K562 (cell line): Measurements from ENCODE around the gene KIAA2012. TPM values are rescaled to one million over a fixed set of nuclear protein-coding genes. Genes with fewer than 3 reads are reported as not detected.

Source experiments
- ATAC-seq: fragments of 200-7000 bp; cut with Tn5 transposase; 3 replicates; pipeline ENCODE4 v1.9.1; 2020; ENCODE audit warnings: moderate library complexity
- BruUV-seq: library from RNA; stranded (reverse); fragments of 400-500 nt; replicated peaks from 2 replicates; lab custom pipeline; 2021; lab: Mats Ljungman, UMichigan
- CTCF ChIA-PET: fragments of 300-600 bp; formaldehyde crosslinking; extraction: SDS; loops from one replicate; lab custom pipeline; 2021; ENCODE audit warnings: low intra/inter-chr PET ratio; lab: Yijun Ruan, JAX
- POLR2A ChIA-PET: fragments of 300-600, 350-650 bp; sonication (Branson Sonifier 250); formaldehyde crosslinking; extraction: SDS; loops from one replicate; lab custom pipeline; 2021; ENCODE audit warnings: antibody characterized with exemption, inconsistent platforms; lab: Yijun Ruan, JAX
- DNase-seq, 4 experiments: peaks; one replicate each; pipeline versions ENCODE4 v3.0.0 to v3.0.0-alpha.2; 2011 to 2018; ENCODE audit warnings: low spot score in 3 of 4, mixed read lengths in 3 of 4; ENCODE audit errors: extremely low read depth in 1 of 4
- FAIRE-seq: peaks from 2 replicates; lab custom pipeline; 2011; peaks lifted over from hg19 to GRCh38; lab: Jason Lieb, UNC
- H2AFZ ChIP-seq: 2 replicates; pipeline ENCODE4 v1.6.0; 2011; ENCODE audit warnings: low read depth, low read length, control low read depth, inconsistent platforms
- H3K27ac ChIP-seq: fragments of 200-600 bp; 3 replicates; pipeline ENCODE4 v1.8.0; 2011; ENCODE audit warnings: low read depth, mild to moderate bottlenecking, control low read depth, inconsistent platforms, low read length, moderate library complexity, mixed read lengths; ENCODE audit errors: extremely low read depth
- H3K27me3 ChIP-seq, 2 experiments: fragments of 300-600 bp in 1 of 2; 2 replicates in 1 of 2; 3 replicates in 1 of 2; pipeline versions ENCODE4 v1.6.0 to v1.8.0; 2011; ENCODE audit warnings: inconsistent platforms in 2 of 2, low read length in 2 of 2, mild to moderate bottlenecking in 1 of 2, mixed read lengths in 1 of 2, moderate library complexity in 1 of 2; ENCODE audit not compliant: control insufficient read depth in 2 of 2, insufficient read depth in 2 of 2
- H3K36me3 ChIP-seq: fragments of 300-600 bp; 3 replicates; pipeline ENCODE4 v1.8.0; 2011; ENCODE audit warnings: mild to moderate bottlenecking, low read length, inconsistent platforms; ENCODE audit not compliant: control insufficient read depth, insufficient read depth
- H3K4me1 ChIP-seq, 2 experiments: fragments of 200-600 bp in 1 of 2; replicated peaks in 1 of 2; 2 replicates in 1 of 2; 3 replicates in 1 of 2; pipeline versions ENCODE4 v1.5.1 to v1.8.0; 2011; ENCODE audit warnings: inconsistent platforms in 2 of 2, low read length in 2 of 2, mild to moderate bottlenecking in 1 of 2, mixed read lengths in 1 of 2, moderate library complexity in 1 of 2; ENCODE audit not compliant: control insufficient read depth in 2 of 2, insufficient read depth in 2 of 2
- H3K4me2 ChIP-seq: 2 replicates; pipeline ENCODE4 v1.6.1; 2011; ENCODE audit warnings: low read length, control low read depth, inconsistent platforms, mixed read lengths; ENCODE audit not compliant: insufficient read depth
- H3K4me3 ChIP-seq: fragments of 200-600 bp; sonication (generic), shearing (Covaris generic); 2 replicates; pipeline ENCODE4 v1.5.1; 2016; ENCODE audit warnings: control low read depth, inconsistent platforms
- H3K79me2 ChIP-seq: fragments of 200-600 bp; 3 replicates; pipeline ENCODE4 v1.8.0; 2011; ENCODE audit warnings: low read length, inconsistent platforms; ENCODE audit not compliant: control insufficient read depth, insufficient read depth
- H3K9ac ChIP-seq, 2 experiments: 2 replicates each; pipeline versions ENCODE4 v1.6.0 to v1.6.1; 2011; ENCODE audit warnings: low read depth in 2 of 2, low read length in 2 of 2, control low read depth in 1 of 2, inconsistent platforms in 1 of 2, mild to moderate bottlenecking in 1 of 2, mixed read lengths in 1 of 2; ENCODE audit not compliant: insufficient read depth in 1 of 2
- H3K9me1 ChIP-seq: one replicate; pipeline ENCODE4 v1.6.0; 2011; ENCODE audit warnings: inconsistent platforms, mild to moderate bottlenecking, low read length, moderate library complexity; ENCODE audit not compliant: control insufficient read depth, insufficient read depth
- H3K9me3 ChIP-seq: replicated peaks from 2 replicates; pipeline ENCODE4 v1.5.1; 2011; ENCODE audit warnings: low read depth, low read length, inconsistent platforms; ENCODE audit not compliant: control insufficient read depth, insufficient read depth
- H4K20me1 ChIP-seq: replicated peaks from 2 replicates; pipeline ENCODE4 v1.6.1; 2011; ENCODE audit warnings: low read length, inconsistent platforms, mixed read lengths; ENCODE audit not compliant: control insufficient read depth, insufficient read depth
- ETS2 ChIP-seq: IDR thresholded peaks from 2 replicates; pipeline ENCODE4 v1.6.1; 2016; ENCODE audit warnings: borderline replicate concordance, missing genetic modification characterization, mild to moderate bottlenecking, moderate library complexity, missing compliant biosample characterization; ENCODE audit not compliant: poor library complexity, severe bottlenecking
- MIER1 ChIP-seq: fragments of 450-650 bp; IDR thresholded peaks from 2 replicates; pipeline ENCODE4 v1.6.1; 2016; ENCODE audit warnings: antibody characterized with exemption, mild to moderate bottlenecking, low read depth
- NR3C1 ChIP-seq: sonication (generic); formaldehyde crosslinking; IDR thresholded peaks from 2 replicates; pipeline ENCODE4 v1.8.1; 2022; ENCODE audit warnings: missing genetic modification reagents
- POLR2AphosphoS5 ChIP-seq: IDR thresholded peaks from 2 replicates; pipeline ENCODE4 v1.6.1; 2011; ENCODE audit warnings: mild to moderate bottlenecking, low read depth, low read length, moderate library complexity; ENCODE audit not compliant: control insufficient read depth, insufficient read depth
- SMAD3 ChIP-seq: fragments of 450-650 bp; formaldehyde crosslinking; conservative IDR thresholded peaks from 2 replicates; pipeline ENCODE4 v1.4.0; 2020; ENCODE audit warnings: mild to moderate bottlenecking
- TAL1 ChIP-seq: fragments of 450-650 bp; IDR thresholded peaks from 2 replicates; pipeline ENCODE4 v1.6.1; 2016; ENCODE audit warnings: mild to moderate bottlenecking
- ZNF134 ChIP-seq: fragments of 250-450 bp; sonication (Bioruptor Pico); conservative IDR thresholded peaks from 2 replicates; pipeline ENCODE4 v1.4.0; 2020
- WGBS: fragments of 100-300 bp; shearing (Covaris generic); methylation state at CpG from one replicate; pipeline ENCODE4 v1.1.6; 2016; ENCODE audit warnings: low coverage, mixed read lengths; ENCODE audit not compliant: insufficient coverage; ENCODE audit errors: missing lambda C conversion rate; 5-methylcytosine and 5-hydroxymethylcytosine counted together
- in situ Hi-C: fragments of 300-500 bp; cut with MboI; formaldehyde crosslinking; loops from 4 replicates; pipeline ENCODE4 v1.15.0; 2018; ENCODE audit warnings: inconsistent platforms, mixed read lengths
- intact Hi-C: fragments of 100-400 bp; cut with micrococcal nuclease; formaldehyde crosslinking; loops from 2 replicates; pipeline ENCODE4 v1.14.2; 2022
- polyA plus RNA-seq, 8 experiments: library from polyadenylated mRNA; depleted of rRNA in 4 of 8; stranded (reverse) in 5 of 8; unstranded in 3 of 8; fragments of >200 nt; fragmentation: Nextera tagmentation in 2 of 8; fragmentation: Illumina TruSeq in 1 of 8; extraction: Ambion mirVana in 2 of 8; extraction: Trizol in 1 of 8; gene quantifications; 2 replicates each; pipeline versions ENCODE4 v1.2.1 to v1.2.3, GENCODE V29; 2011 to 2014; ENCODE audit warnings: inconsistent platforms in 1 of 8, missing spikeins in 1 of 8
- total RNA-seq, 7 experiments: library from RNA; depleted of rRNA in 6 of 7; stranded (reverse); fragments of >200 nt in 6 of 7; fragmentation: Illumina TruSeq in 2 of 7; extraction: Trizol in 2 of 7; gene quantifications; 2 replicates each; pipeline versions ENCODE4 v1.2.1 to v1.2.3, GENCODE V29; 2011 to 2021; ENCODE audit warnings: low replicate concordance in 1 of 7
- TF ChIP-seq, protein P1 (sequence below): fragments of 450-650 bp; IDR thresholded peaks from 2 replicates; pipeline ENCODE4 v1.6.1; 2016; ENCODE audit warnings: low read depth
- TF ChIP-seq, protein P2 (sequence below): sonication (generic); formaldehyde crosslinking; IDR thresholded peaks from 2 replicates; pipeline ENCODE4 v1.9.0; 2022; ENCODE audit warnings: mild to moderate bottlenecking, missing genetic modification reagents
- TF ChIP-seq, protein P3 (sequence below): fragments of 450-650 bp; formaldehyde crosslinking; IDR thresholded peaks from 2 replicates; pipeline ENCODE4 v1.4.0; 2022; ENCODE audit warnings: missing genetic modification characterization

KIAA2012 gene
- total and polyA plus RNA-seq, 9 of the 15 experiments (the other 6 are each of a cell fraction or from before 2014, with no cell fraction given): not detected

DNA sequence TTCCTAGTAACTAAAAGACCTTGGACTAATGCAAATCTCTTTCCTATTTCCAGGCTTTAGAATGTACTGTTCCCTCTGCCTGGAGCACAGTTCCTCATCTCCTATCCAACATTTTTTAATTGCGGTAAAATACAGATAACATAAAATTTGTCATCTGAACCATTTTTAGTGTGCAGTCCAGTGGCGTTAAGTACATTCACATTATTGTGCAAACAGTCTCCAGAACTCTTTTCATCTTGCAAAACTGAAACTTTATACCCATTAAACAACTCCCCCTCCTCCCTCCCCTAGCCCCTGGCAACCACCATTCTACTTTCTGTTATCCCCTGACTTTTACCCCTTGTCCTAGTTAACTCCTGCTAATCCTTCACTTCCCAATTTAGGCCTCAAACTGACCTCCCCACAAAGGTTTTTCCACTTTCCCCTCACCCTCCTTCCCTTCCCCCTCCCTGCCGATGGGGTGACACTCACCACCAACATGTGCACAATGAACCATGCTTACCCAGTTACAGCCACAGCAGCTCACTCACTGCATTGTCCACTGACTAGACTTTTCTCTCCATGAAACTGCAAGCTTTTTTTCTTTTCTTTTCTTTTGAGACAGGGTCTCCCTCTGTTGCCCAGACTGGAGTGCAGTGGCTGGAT lies 54.8 kb downstream of the KIAA2012 start:
- no peaks in the 10 kb centered on the region for H3K9me1 ChIP-seq
- no peak overlapping the region for H2AFZ ChIP-seq
- no peak for ATAC-seq
- H3K79me2 ChIP-seq: no peaks in the 10 kb centered on the region
- H3K27ac ChIP-seq: no peak overlapping the region
- POLR2A ChIA-PET: no interaction called here
- DNase-seq: no peak
- H3K4me3 ChIP-seq: no peak overlapping the region
- no peak overlapping the region for H3K4me2 ChIP-seq
- no peaks in the 10 kb centered on the region for H3K9me3 ChIP-seq
- intact Hi-C loops (no loop called here), in situ Hi-C loops (no loop called here)
- no peak for TF ChIP-seq ETS2 (tag)
- TF ChIP-seq, protein P1, sequence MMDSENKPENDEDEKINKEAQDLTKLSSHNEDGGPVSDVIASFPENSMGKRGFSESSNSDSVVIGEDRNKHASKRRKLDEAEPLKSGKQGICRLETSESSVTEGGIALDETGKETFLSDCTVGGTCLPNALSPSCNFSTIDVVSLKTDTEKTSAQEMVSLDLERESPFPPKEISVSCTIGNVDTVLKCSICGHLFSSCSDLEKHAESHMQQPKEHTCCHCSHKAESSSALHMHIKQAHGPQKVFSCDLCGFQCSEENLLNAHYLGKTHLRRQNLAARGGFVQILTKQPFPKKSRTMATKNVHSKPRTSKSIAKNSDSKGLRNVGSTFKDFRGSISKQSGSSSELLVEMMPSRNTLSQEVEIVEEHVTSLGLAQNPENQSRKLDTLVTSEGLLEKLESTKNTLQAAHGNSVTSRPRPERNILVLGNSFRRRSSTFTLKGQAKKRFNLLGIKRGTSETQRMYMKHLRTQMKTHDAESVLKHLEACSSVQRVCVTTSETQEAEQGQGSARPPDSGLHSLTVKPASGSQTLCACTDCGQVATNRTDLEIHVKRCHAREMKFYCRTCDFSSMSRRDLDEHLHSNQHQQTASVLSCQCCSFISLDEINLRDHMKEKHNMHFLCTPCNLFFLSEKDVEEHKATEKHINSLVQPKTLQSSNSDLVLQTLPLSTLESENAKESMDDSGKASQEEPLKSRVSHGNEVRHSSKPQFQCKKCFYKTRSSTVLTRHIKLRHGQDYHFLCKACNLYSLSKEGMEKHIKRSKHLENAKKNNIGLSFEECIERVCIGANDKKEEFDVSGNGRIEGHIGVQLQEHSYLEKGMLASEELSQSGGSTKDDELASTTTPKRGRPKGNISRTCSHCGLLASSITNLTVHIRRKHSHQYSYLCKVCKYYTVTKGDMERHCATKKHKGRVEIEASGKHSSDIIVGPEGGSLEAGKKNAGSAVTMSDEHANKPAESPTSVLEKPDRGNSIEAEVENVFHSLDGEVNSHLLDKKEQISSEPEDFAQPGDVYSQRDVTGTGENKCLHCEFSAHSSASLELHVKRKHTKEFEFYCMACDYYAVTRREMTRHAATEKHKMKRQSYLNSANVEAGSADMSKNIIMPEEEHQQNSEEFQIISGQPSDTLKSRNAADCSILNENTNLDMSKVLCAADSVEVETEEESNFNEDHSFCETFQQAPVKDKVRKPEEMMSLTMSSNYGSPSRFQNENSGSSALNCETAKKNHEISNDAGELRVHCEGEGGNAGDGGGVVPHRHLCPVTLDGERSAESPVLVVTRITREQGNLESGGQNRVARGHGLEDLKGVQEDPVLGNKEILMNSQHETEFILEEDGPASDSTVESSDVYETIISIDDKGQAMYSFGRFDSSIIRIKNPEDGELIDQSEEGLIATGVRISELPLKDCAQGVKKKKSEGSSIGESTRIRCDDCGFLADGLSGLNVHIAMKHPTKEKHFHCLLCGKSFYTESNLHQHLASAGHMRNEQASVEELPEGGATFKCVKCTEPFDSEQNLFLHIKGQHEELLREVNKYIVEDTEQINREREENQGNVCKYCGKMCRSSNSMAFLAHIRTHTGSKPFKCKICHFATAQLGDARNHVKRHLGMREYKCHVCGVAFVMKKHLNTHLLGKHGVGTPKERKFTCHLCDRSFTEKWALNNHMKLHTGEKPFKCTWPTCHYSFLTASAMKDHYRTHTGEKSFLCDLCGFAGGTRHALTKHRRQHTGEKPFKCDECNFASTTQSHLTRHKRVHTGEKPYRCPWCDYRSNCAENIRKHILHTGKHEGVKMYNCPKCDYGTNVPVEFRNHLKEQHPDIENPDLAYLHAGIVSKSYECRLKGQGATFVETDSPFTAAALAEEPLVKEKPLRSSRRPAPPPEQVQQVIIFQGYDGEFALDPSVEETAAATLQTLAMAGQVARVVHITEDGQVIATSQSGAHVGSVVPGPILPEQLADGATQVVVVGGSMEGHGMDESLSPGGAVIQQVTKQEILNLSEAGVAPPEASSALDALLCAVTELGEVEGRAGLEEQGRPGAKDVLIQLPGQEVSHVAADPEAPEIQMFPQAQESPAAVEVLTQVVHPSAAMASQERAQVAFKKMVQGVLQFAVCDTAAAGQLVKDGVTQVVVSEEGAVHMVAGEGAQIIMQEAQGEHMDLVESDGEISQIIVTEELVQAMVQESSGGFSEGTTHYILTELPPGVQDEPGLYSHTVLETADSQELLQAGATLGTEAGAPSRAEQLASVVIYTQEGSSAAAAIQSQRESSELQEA: no peak
- TF ChIP-seq ZNF134: no peak
- TF ChIP-seq POLR2AphosphoS5: no peak
- TF ChIP-seq, protein P2, sequence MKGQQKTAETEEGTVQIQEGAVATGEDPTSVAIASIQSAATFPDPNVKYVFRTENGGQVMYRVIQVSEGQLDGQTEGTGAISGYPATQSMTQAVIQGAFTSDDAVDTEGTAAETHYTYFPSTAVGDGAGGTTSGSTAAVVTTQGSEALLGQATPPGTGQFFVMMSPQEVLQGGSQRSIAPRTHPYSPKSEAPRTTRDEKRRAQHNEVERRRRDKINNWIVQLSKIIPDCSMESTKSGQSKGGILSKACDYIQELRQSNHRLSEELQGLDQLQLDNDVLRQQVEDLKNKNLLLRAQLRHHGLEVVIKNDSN (CRISPR knock-in tag): no peak
- no peak for TF ChIP-seq TAL1
- no peak for TF ChIP-seq SMAD3 (CRISPR knock-in tag)
- TF ChIP-seq, protein P3, sequence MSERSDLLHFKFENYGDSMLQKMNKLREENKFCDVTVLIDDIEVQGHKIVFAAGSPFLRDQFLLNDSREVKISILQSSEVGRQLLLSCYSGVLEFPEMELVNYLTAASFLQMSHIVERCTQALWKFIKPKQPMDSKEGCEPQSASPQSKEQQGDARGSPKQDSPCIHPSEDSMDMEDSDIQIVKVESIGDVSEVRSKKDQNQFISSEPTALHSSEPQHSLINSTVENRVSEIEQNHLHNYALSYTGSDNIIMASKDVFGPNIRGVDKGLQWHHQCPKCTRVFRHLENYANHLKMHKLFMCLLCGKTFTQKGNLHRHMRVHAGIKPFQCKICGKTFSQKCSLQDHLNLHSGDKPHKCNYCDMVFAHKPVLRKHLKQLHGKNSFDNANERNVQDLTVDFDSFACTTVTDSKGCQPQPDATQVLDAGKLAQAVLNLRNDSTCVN (CRISPR knock-in tag): no peak
- TF ChIP-seq MIER1: no peak
- no peak for TF ChIP-seq NR3C1 (CRISPR knock-in tag)
- no peaks in the 10 kb centered on the region for H3K4me1 ChIP-seq
- CTCF ChIA-PET: no interaction called here
- no TSS peak for BruUV-seq
- no peaks in the 10 kb centered on the region for H4K20me1 ChIP-seq
- WGBS: 0% methylated on average over 3 of the region's 3 CpGs
- H3K9ac ChIP-seq: no peak overlapping the region
- peaks cover 2 to 18% of the 10 kb centered on the region in 2 experiments; a peak in 2 of 5 replicates for H3K27me3 ChIP-seq
- FAIRE-seq: no peak
- H3K36me3 ChIP-seq: no peaks in the 10 kb centered on the region
